Upper lobe of right lung (tissue), 1 donor: Measurements from ENCODE around the gene FARSB. TPM values are rescaled to one million over a fixed set of nuclear protein-coding genes. Genes with fewer than 3 reads are reported as not detected.

ENCODE experiments used
- ATAC-seq: fragments of 200-7000 bp; cut with Tn5 transposase; one replicate; pipeline ENCODE4 v1.9.1; 2020; ENCODE audit warnings: mild to moderate bottlenecking, moderate library complexity
- DNase-seq: peaks from one replicate; pipeline ENCODE4 v3.0.0-alpha.2; 2020
- H3K27ac ChIP-seq: fragments of 200-600 bp; one replicate; pipeline ENCODE4 v1.8.0; 2022
- H3K27me3 ChIP-seq: fragments of 200-600 bp; one replicate; pipeline ENCODE4 v1.8.0; 2022; ENCODE audit warnings: mild to moderate bottlenecking
- H3K36me3 ChIP-seq: fragments of 200-600 bp; one replicate; pipeline ENCODE4 v1.8.0; 2022
- H3K4me1 ChIP-seq: fragments of 200-600 bp; one replicate; pipeline ENCODE4 v1.8.0; 2022
- H3K4me3 ChIP-seq: fragments of 200-600 bp; one replicate; pipeline ENCODE4 v1.8.0; 2022; ENCODE audit warnings: mild to moderate bottlenecking
- H3K9me3 ChIP-seq: fragments of 200-600 bp; one replicate; pipeline ENCODE4 v1.8.0; 2022
- intact Hi-C: fragments of 100-400 bp; cut with DNase I; formaldehyde crosslinking; loops from one replicate; pipeline ENCODE4 v1.11.0; 2022
- total RNA-seq: library from RNA; stranded (reverse); fragmentation: NEBNext Ultra II Directional; extraction: Animal tissue kit (Norgen Biotek cat#: 25700); gene quantifications from one replicate; pipeline ENCODE4 v1.2.1, GENCODE V29; 2021
- TF ChIP-seq, protein P1 (sequence below): fragments of 200-600 bp; IDR thresholded peaks from one replicate; pipeline ENCODE4 v1.8.0; 2022; ENCODE audit warnings: antibody characterized with exemption
- donor health status: DM: no; HTN: yes; CAD: no; lungs with severe emphysema.

The FARSB gene
- total RNA-seq, 1 donor from 2014 or later = 12.0 TPM

GRCh38 chr2:222686086-222686750 is 30.3 kb upstream of the FARSB start:
- Histone ChIP-seq H3K36me3 (no peaks in the 10 kb centered on the region), H3K4me3 (no peak overlapping the region), H3K27ac (no peak overlapping the region), H3K4me1 (no peaks in the 10 kb centered on the region), H3K27me3 (peaks cover 5% of the 10 kb centered on the region), H3K9me3 (no peaks in the 10 kb centered on the region)
- ATAC-seq = no peak
- no peak for DNase-seq
- intact Hi-C loops = no loop called here
- TF ChIP-seq, protein P1, sequence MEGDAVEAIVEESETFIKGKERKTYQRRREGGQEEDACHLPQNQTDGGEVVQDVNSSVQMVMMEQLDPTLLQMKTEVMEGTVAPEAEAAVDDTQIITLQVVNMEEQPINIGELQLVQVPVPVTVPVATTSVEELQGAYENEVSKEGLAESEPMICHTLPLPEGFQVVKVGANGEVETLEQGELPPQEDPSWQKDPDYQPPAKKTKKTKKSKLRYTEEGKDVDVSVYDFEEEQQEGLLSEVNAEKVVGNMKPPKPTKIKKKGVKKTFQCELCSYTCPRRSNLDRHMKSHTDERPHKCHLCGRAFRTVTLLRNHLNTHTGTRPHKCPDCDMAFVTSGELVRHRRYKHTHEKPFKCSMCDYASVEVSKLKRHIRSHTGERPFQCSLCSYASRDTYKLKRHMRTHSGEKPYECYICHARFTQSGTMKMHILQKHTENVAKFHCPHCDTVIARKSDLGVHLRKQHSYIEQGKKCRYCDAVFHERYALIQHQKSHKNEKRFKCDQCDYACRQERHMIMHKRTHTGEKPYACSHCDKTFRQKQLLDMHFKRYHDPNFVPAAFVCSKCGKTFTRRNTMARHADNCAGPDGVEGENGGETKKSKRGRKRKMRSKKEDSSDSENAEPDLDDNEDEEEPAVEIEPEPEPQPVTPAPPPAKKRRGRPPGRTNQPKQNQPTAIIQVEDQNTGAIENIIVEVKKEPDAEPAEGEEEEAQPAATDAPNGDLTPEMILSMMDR = no peak

DNA sequence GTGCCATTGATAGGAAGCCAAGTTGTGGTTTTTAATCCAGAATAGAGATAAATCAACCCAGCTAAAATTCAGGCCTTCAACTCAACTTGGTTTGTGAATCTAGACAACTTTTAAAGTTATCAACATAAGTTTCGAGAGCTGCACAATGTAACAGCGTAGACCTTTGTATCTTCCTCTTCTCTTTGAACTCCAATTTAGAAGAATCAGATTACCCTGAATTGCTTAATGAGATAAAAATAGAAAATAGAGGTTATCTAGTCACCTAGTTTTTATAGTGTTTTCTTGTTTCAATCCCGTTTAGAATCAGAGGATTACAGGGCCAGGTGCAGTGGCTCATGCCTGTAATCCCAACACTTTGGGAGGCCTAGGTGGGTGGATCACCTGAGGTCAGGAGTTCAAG is 27.9 kb upstream of the FARSB start:
- intact Hi-C loops = no loop called here
- no peak for DNase-seq
- TF ChIP-seq, protein P1 = no peak

GRCh38 chr2:222677981-222678380 is 22.1 kb upstream of the FARSB start:
- intact Hi-C loops = no loop called here
- ATAC-seq = no peak
- Histone ChIP-seq H3K4me3 (no peak overlapping the region), H3K27ac (no peak overlapping the region), H3K4me1 (no peaks in the 10 kb centered on the region), H3K27me3 (peaks cover 9% of the 10 kb centered on the region), H3K36me3 (no peaks in the 10 kb centered on the region), H3K9me3 (no peaks in the 10 kb centered on the region)
- TF ChIP-seq, protein P1 = no peak
- DNase-seq = no peak

More for the DNA sequence above, 27.9 kb upstream of the FARSB start:
- Histone ChIP-seq H3K4me3 (no peak overlapping the region), H3K4me1 (no peaks in the 10 kb centered on the region), H3K36me3 (no peaks in the 10 kb centered on the region), H3K9me3 (no peaks in the 10 kb centered on the region), H3K27ac (no peak overlapping the region), H3K27me3 (peaks cover 5% of the 10 kb centered on the region)
- ATAC-seq = no peak

DNA sequence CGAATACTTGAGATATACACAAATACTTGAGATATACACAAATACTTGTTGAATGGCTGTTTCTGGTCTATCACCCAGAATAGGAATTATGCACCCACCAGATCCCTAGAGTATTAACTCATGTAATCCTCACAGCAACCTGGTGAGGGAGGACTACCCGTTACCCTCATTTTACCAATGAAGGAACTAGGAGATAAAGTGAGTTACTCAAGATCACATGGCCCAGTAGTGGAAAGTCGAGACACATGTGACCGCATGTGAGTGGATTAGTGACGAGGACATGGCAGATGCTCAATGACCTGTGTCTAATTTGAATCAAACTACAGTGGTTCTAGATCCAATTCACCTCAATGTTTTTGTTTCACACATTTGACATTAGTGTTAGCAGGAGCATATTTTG is 18.0 kb upstream of the FARSB start:
- Histone ChIP-seq H3K27me3 (peaks cover 21% of the 10 kb centered on the region), H3K27ac (no peak overlapping the region), H3K4me3 (no peak overlapping the region), H3K9me3 (no peaks in the 10 kb centered on the region), H3K4me1 (peaks cover 13% of the 10 kb centered on the region), H3K36me3 (no peaks in the 10 kb centered on the region)
- ATAC-seq = peak; percentile 29
- DNase-seq = no peak
- TF ChIP-seq, protein P1 = no peak
- intact Hi-C loops = no loop called here

GRCh38 chr2:222673273-222673672 is 17.4 kb upstream of the FARSB start:
- peaks cover 21% of the 10 kb centered on the region for H3K27me3 ChIP-seq
- no peak overlapping the region for H3K4me3 ChIP-seq
- no peaks in the 10 kb centered on the region for H3K36me3 ChIP-seq
- H3K27ac ChIP-seq = no peak overlapping the region
- no peak for DNase-seq
- intact Hi-C loops = no loop called here
- ATAC-seq = no peak
- TF ChIP-seq, protein P1 = no peak
- no peaks in the 10 kb centered on the region for H3K9me3 ChIP-seq
- H3K4me1 ChIP-seq = peaks cover 14% of the 10 kb centered on the region

- no peak for ATAC-seq
- H3K9me3 ChIP-seq = no peaks in the 10 kb centered on the region
- intact Hi-C loops = no loop called here
- peak overlapping the region; percentile 49 for H3K4me3 ChIP-seq
- peaks cover 14% of the 10 kb centered on the region for H3K4me1 ChIP-seq
- H3K36me3 ChIP-seq = no peaks in the 10 kb centered on the region
- TF ChIP-seq, protein P1 = no peak
- peak overlapping the region; percentile 47 for H3K27ac ChIP-seq
- H3K27me3 ChIP-seq = peaks cover 21% of the 10 kb centered on the region
- no peak for DNase-seq
These were observed 16.1 kb upstream of the FARSB start for GRCh38 chr2:222672068-222672401.
